K562 (cell line): ENCODE results near the gene GNL3. TPM values are rescaled to one million over a fixed set of nuclear protein-coding genes. Genes with fewer than 3 reads are reported as not detected.

Experiments used
- ATAC-seq: fragments of 200-7000 bp; cut with Tn5 transposase; 3 replicates; pipeline ENCODE4 v1.9.1; 2020; ENCODE audit warnings: moderate library complexity
- BruUV-seq: library from RNA; stranded (reverse); fragments of 400-500 nt; replicated peaks from 2 replicates; lab custom pipeline; 2021; lab: Mats Ljungman, UMichigan
- CTCF ChIA-PET: fragments of 300-600 bp; formaldehyde crosslinking; extraction: SDS; loops from one replicate; lab custom pipeline; 2021; ENCODE audit warnings: low intra/inter-chr PET ratio; lab: Yijun Ruan, JAX
- POLR2A ChIA-PET: fragments of 300-600, 350-650 bp; sonication (Branson Sonifier 250); formaldehyde crosslinking; extraction: SDS; loops from one replicate; lab custom pipeline; 2021; ENCODE audit warnings: antibody characterized with exemption, inconsistent platforms; lab: Yijun Ruan, JAX
- DNase-seq, 4 experiments: peaks; one replicate each; pipeline versions ENCODE4 v3.0.0 to v3.0.0-alpha.2; 2011 to 2018; ENCODE audit warnings: low spot score in 3 of 4, mixed read lengths in 3 of 4; ENCODE audit errors: extremely low read depth in 1 of 4
- FAIRE-seq: peaks from 2 replicates; lab custom pipeline; 2011; peaks lifted over from hg19 to GRCh38; lab: Jason Lieb, UNC
- H2AFZ ChIP-seq: 2 replicates; pipeline ENCODE4 v1.6.0; 2011; ENCODE audit warnings: low read depth, low read length, control low read depth, inconsistent platforms
- H3K27ac ChIP-seq: fragments of 200-600 bp; 3 replicates; pipeline ENCODE4 v1.8.0; 2011; ENCODE audit warnings: low read depth, mild to moderate bottlenecking, control low read depth, inconsistent platforms, low read length, moderate library complexity, mixed read lengths; ENCODE audit errors: extremely low read depth
- H3K27me3 ChIP-seq, 2 experiments: fragments of 300-600 bp in 1 of 2; 2 replicates in 1 of 2; 3 replicates in 1 of 2; pipeline versions ENCODE4 v1.6.0 to v1.8.0; 2011; ENCODE audit warnings: inconsistent platforms in 2 of 2, low read length in 2 of 2, mild to moderate bottlenecking in 1 of 2, mixed read lengths in 1 of 2, moderate library complexity in 1 of 2; ENCODE audit not compliant: control insufficient read depth in 2 of 2, insufficient read depth in 2 of 2
- H3K36me3 ChIP-seq: fragments of 300-600 bp; 3 replicates; pipeline ENCODE4 v1.8.0; 2011; ENCODE audit warnings: mild to moderate bottlenecking, low read length, inconsistent platforms; ENCODE audit not compliant: control insufficient read depth, insufficient read depth
- H3K4me1 ChIP-seq, 2 experiments: fragments of 200-600 bp in 1 of 2; replicated peaks in 1 of 2; 2 replicates in 1 of 2; 3 replicates in 1 of 2; pipeline versions ENCODE4 v1.5.1 to v1.8.0; 2011; ENCODE audit warnings: inconsistent platforms in 2 of 2, low read length in 2 of 2, mild to moderate bottlenecking in 1 of 2, mixed read lengths in 1 of 2, moderate library complexity in 1 of 2; ENCODE audit not compliant: control insufficient read depth in 2 of 2, insufficient read depth in 2 of 2
- H3K4me2 ChIP-seq: 2 replicates; pipeline ENCODE4 v1.6.1; 2011; ENCODE audit warnings: low read length, control low read depth, inconsistent platforms, mixed read lengths; ENCODE audit not compliant: insufficient read depth
- H3K4me3 ChIP-seq: fragments of 200-600 bp; sonication (generic), shearing (Covaris generic); 2 replicates; pipeline ENCODE4 v1.5.1; 2016; ENCODE audit warnings: control low read depth, inconsistent platforms
- H3K79me2 ChIP-seq: fragments of 200-600 bp; 3 replicates; pipeline ENCODE4 v1.8.0; 2011; ENCODE audit warnings: low read length, inconsistent platforms; ENCODE audit not compliant: control insufficient read depth, insufficient read depth
- H3K9ac ChIP-seq, 2 experiments: 2 replicates each; pipeline versions ENCODE4 v1.6.0 to v1.6.1; 2011; ENCODE audit warnings: low read depth in 2 of 2, low read length in 2 of 2, control low read depth in 1 of 2, inconsistent platforms in 1 of 2, mild to moderate bottlenecking in 1 of 2, mixed read lengths in 1 of 2; ENCODE audit not compliant: insufficient read depth in 1 of 2
- H3K9me1 ChIP-seq: one replicate; pipeline ENCODE4 v1.6.0; 2011; ENCODE audit warnings: inconsistent platforms, mild to moderate bottlenecking, low read length, moderate library complexity; ENCODE audit not compliant: control insufficient read depth, insufficient read depth
- H3K9me3 ChIP-seq: replicated peaks from 2 replicates; pipeline ENCODE4 v1.5.1; 2011; ENCODE audit warnings: low read depth, low read length, inconsistent platforms; ENCODE audit not compliant: control insufficient read depth, insufficient read depth
- H4K20me1 ChIP-seq: replicated peaks from 2 replicates; pipeline ENCODE4 v1.6.1; 2011; ENCODE audit warnings: low read length, inconsistent platforms, mixed read lengths; ENCODE audit not compliant: control insufficient read depth, insufficient read depth
- CBFA2T2 ChIP-seq: fragments of 450-650 bp; conservative IDR thresholded peaks from 2 replicates; pipeline ENCODE4 v1.6.1; 2017; ENCODE audit warnings: mild to moderate bottlenecking
- FOXJ2 ChIP-seq: fragments of 200-800 bp; sonication (Bioruptor generic); IDR thresholded peaks from 2 replicates; pipeline ENCODE4 v1.6.1; 2016; ENCODE audit warnings: missing genetic modification characterization, missing compliant biosample characterization
- GTF2B ChIP-seq: IDR thresholded peaks from 2 replicates; pipeline ENCODE4 v1.6.1; 2011; ENCODE audit not compliant: insufficient read length; ENCODE audit errors: extremely low read depth
- KLF16 ChIP-seq: IDR thresholded peaks from 2 replicates; pipeline ENCODE4 v1.6.1; 2016; ENCODE audit warnings: antibody characterized with exemption
- MTA1 ChIP-seq: fragments of 450-650 bp; IDR thresholded peaks from 2 replicates; pipeline ENCODE4 v1.6.1; 2017; ENCODE audit warnings: borderline replicate concordance
- NR2C1 ChIP-seq, 2 experiments: fragments of 450-650 bp; IDR thresholded peaks; 2 replicates each; pipeline ENCODE4 v1.6.1; 2017; ENCODE audit warnings: mild to moderate bottlenecking in 2 of 2, antibody characterized with exemption in 1 of 2, inconsistent platforms in 1 of 2, missing compliant biosample characterization in 1 of 2, missing genetic modification characterization in 1 of 2
- TAF9B ChIP-seq: fragments of 450-650 bp; IDR thresholded peaks from 2 replicates; pipeline ENCODE4 v1.6.1; 2018; ENCODE audit warnings: mild to moderate bottlenecking; ENCODE audit not compliant: partially characterized antibody
- THAP7 ChIP-seq: fragments of 250-450 bp; sonication (Bioruptor Pico); IDR thresholded peaks from 2 replicates; pipeline ENCODE4 v1.5.0; 2021
- ZBTB40 ChIP-seq, 2 experiments: fragments of 450-650 bp in 1 of 2; sonication (generic) in 1 of 2; formaldehyde crosslinking in 1 of 2; IDR thresholded peaks; 2 replicates each; pipeline versions ENCODE4 v1.7.1 to v1.9.0; 2016 to 2022; ENCODE audit warnings: inconsistent platforms in 1 of 2, mild to moderate bottlenecking in 1 of 2, missing genetic modification reagents in 1 of 2
- ZNF274 ChIP-seq: IDR thresholded peaks from 2 replicates; pipeline ENCODE4 v1.6.1; 2011; ENCODE audit warnings: low read depth, mild to moderate bottlenecking, low read length, moderate library complexity, borderline replicate concordance
- ZNF668 ChIP-seq: fragments of 250-450 bp; sonication (Bioruptor Pico); IDR thresholded peaks from 2 replicates; pipeline ENCODE4 v1.8.0; 2022; ENCODE audit warnings: mild to moderate bottlenecking, inconsistent platforms
- WGBS: fragments of 100-300 bp; shearing (Covaris generic); methylation state at CpG from one replicate; pipeline ENCODE4 v1.1.6; 2016; ENCODE audit warnings: low coverage, mixed read lengths; ENCODE audit not compliant: insufficient coverage; ENCODE audit errors: missing lambda C conversion rate; 5-methylcytosine and 5-hydroxymethylcytosine counted together
- in situ Hi-C: fragments of 300-500 bp; cut with MboI; formaldehyde crosslinking; loops from 4 replicates; pipeline ENCODE4 v1.15.0; 2018; ENCODE audit warnings: inconsistent platforms, mixed read lengths
- intact Hi-C: fragments of 100-400 bp; cut with micrococcal nuclease; formaldehyde crosslinking; loops from 2 replicates; pipeline ENCODE4 v1.14.2; 2022
- polyA plus RNA-seq, 8 experiments: library from polyadenylated mRNA; depleted of rRNA in 4 of 8; stranded (reverse) in 5 of 8; unstranded in 3 of 8; fragments of >200 nt; fragmentation: Nextera tagmentation in 2 of 8; fragmentation: Illumina TruSeq in 1 of 8; extraction: Ambion mirVana in 2 of 8; extraction: Trizol in 1 of 8; gene quantifications; 2 replicates each; pipeline versions ENCODE4 v1.2.1 to v1.2.3, GENCODE V29; 2011 to 2014; ENCODE audit warnings: inconsistent platforms in 1 of 8, missing spikeins in 1 of 8
- total RNA-seq, 7 experiments: library from RNA; depleted of rRNA in 6 of 7; stranded (reverse); fragments of >200 nt in 6 of 7; fragmentation: Illumina TruSeq in 2 of 7; extraction: Trizol in 2 of 7; gene quantifications; 2 replicates each; pipeline versions ENCODE4 v1.2.1 to v1.2.3, GENCODE V29; 2011 to 2021; ENCODE audit warnings: low replicate concordance in 1 of 7

Gene GNL3
- total and polyA plus RNA-seq, 9 of the 15 experiments (the other 6 are each of a cell fraction or from before 2014, with no cell fraction given) = 132 to 313 (median 220) TPM

GRCh38 chr3:52689151-52689550 is 3.3 kb downstream of the GNL3 start:
- no peak for DNase-seq
- CTCF ChIA-PET = no interaction called here
- POLR2A ChIA-PET = interaction anchor here (0.8 to 1.5 kb wide), 3 partner anchors 9 to 14 kb away, joined by 5 read pairs; no protein-coding TSS in a partner anchor
- Histone ChIP-seq H2AFZ (no peak overlapping the region), H3K36me3 (peaks cover 76% of the 10 kb centered on the region), H4K20me1 (peaks cover 4% of the 10 kb centered on the region; the same call in 1 of the 2 replicates), H3K9me1 (no peaks in the 10 kb centered on the region), H3K27ac (no peak overlapping the region), H3K9ac (no peak overlapping the region), H3K9me3 (no peaks in the 10 kb centered on the region), H3K27me3 (no peaks in the 10 kb centered on the region), H3K4me3 (no peak overlapping the region), H3K4me2 (no peak overlapping the region), H3K79me2 (peaks cover 60% of the 10 kb centered on the region), H3K4me1 (peaks cover 3 to 12% of the 10 kb centered on the region in 2 experiments; a peak in 3 of 5 replicates)
- WGBS = 93% methylated on average over 3 of the region's 3 CpGs
- FAIRE-seq = no peak
- no peak for ATAC-seq
- no TSS peak for BruUV-seq
- in situ Hi-C loops = no loop called here
- intact Hi-C loops = loop anchor here (10.0 kb wide), 1 partner anchor 234 kb away; the partner anchor contains the start of genes NISCH and TNNC1
- TF ChIP-seq TAF9B (no peak), ZNF274 (no peak), CBFA2T2 (no peak), ZBTB40 (IDR thresholded peaks at IDR 0.05) (no peak), ZBTB40 (CRISPR knock-in tag; IDR thresholded peaks at IDR 0.05) (no peak), NR2C1 (IDR thresholded peaks at IDR 0.05) (no peak), NR2C1 (tag; IDR thresholded peaks at IDR 0.05) (no peak), GTF2B (no peak), ZNF668 (CRISPR knock-in tag) (no peak), KLF16 (no peak), THAP7 (no peak), FOXJ2 (tag) (no peak), MTA1 (no peak)
